NB4 (cell line): Measurements from ENCODE around the gene F8.

Experiments used
- DNase-seq: peaks from one replicate; pipeline ENCODE4 v3.0.0; 2010; ENCODE audit warnings: low read depth
- H3K4me3 ChIP-seq: one replicate; pipeline ENCODE4 v1.5.1; 2011; ENCODE audit warnings: mild to moderate bottlenecking, low read depth, low read length, moderate library complexity
- CTCF ChIP-seq: IDR thresholded peaks from one replicate; pipeline ENCODE4 v1.5.1; 2012; ENCODE audit warnings: low read depth, low read length
- MAX ChIP-seq: IDR thresholded peaks from 2 replicates; pipeline ENCODE4 v1.6.1; 2011; ENCODE audit warnings: low read depth, low read length
- MYC ChIP-seq: IDR thresholded peaks from 2 replicates; pipeline ENCODE4 v1.6.1; 2011; ENCODE audit warnings: low read depth, low read length
- POLR2A ChIP-seq: IDR thresholded peaks from 2 replicates; pipeline ENCODE4 v1.6.1; 2011; ENCODE audit warnings: mild to moderate bottlenecking; ENCODE audit not compliant: insufficient read length; ENCODE audit errors: extremely low read depth

Gene F8

GRCh38 chrX:155046811-155047528 is 24.4 kb upstream of the F8 start:
- DNase-seq, result no peak
- no peak for TF ChIP-seq MYC
- no peak for TF ChIP-seq POLR2A
- no peak for TF ChIP-seq CTCF
- no peak overlapping the region for H3K4me3 ChIP-seq

- no peak for TF ChIP-seq CTCF
- TF ChIP-seq MYC, result no peak
- TF ChIP-seq POLR2A, result no peak
- no peak for TF ChIP-seq MAX
- DNase-seq, result no peak
- H3K4me3 ChIP-seq, result no peak overlapping the region
Measured at GRCh38 chrX:155046129-155046810, 23.7 kb upstream of the F8 start.

- TF ChIP-seq MYC (no peak), MAX (no peak), POLR2A (no peak), CTCF (no peak)
- no peak overlapping the region for H3K4me3 ChIP-seq
- DNase-seq, result no peak
Measured at GRCh38 chrX:155035688-155036087, 13.2 kb upstream of the F8 start.

GRCh38 chrX:155031657-155032056 is 9.1 kb upstream of the F8 start:
- no peak overlapping the region for H3K4me3 ChIP-seq
- TF ChIP-seq MYC (no peak), POLR2A (no peak), CTCF (no peak), MAX (no peak)
- DNase-seq, result no peak

GRCh38 chrX:155028877-155029291 is 6.4 kb upstream of the F8 start:
- TF ChIP-seq CTCF (no peak), MYC (no peak), POLR2A (no peak), MAX (no peak)
- DNase-seq, result peak; percentile 25
- H3K4me3 ChIP-seq, result no peak overlapping the region
